Testis (tissue), 3 donors: ENCODE results near the gene ANKFY1. TPM values are rescaled to one million over a fixed set of nuclear protein-coding genes. Genes with fewer than 3 reads are reported as not detected.

Experiments
- DNase-seq: peaks from one replicate; pipeline ENCODE4 v3.0.0-alpha.2; 2019
- H3K27ac ChIP-seq, 2 donors: fragments of 200-600 bp; sonication (generic); one replicate each; pipeline ENCODE4 v1.5.1; 2019
- H3K27me3 ChIP-seq: fragments of 200-600 bp; sonication (generic); one replicate; pipeline ENCODE4 v1.5.1; 2019
- H3K36me3 ChIP-seq: fragments of 200-600 bp; sonication (generic); one replicate; pipeline ENCODE4 v1.5.1; 2017; ENCODE audit warnings: low read depth; ENCODE audit errors: missing control alignments
- H3K4me1 ChIP-seq: fragments of 200-600 bp; sonication (generic); one replicate; pipeline ENCODE4 v1.5.1; 2019
- H3K4me3 ChIP-seq, 2 donors: fragments of 200-600 bp; sonication (generic); one replicate each; pipeline ENCODE4 v1.5.1; 2017 to 2019
- H3K9me3 ChIP-seq: fragments of 200-600 bp; sonication (generic); one replicate; pipeline ENCODE4 v1.5.1; 2017
- CTCF ChIP-seq, 3 experiments: fragments of 450-650 bp in 2 of 3; fragments of 200-600 bp in 1 of 3; sonication (generic) in 1 of 3; IDR thresholded peaks; one replicate each; pipeline ENCODE4 v1.5.1; 2016 to 2019; ENCODE audit warnings: antibody characterized with exemption in 3 of 3, mild to moderate bottlenecking in 2 of 3, moderate library complexity in 1 of 3
- POLR2A ChIP-seq: fragments of 450-650 bp; IDR thresholded peaks from one replicate; pipeline ENCODE4 v1.6.1; 2017; ENCODE audit warnings: antibody characterized with exemption, mild to moderate bottlenecking, moderate library complexity
- WGBS, 2 donors: methylation state at CpG; one replicate each; pipeline ENCODE4 v1.1.5; 2018; 5-methylcytosine and 5-hydroxymethylcytosine counted together
- intact Hi-C: fragments of 100-400 bp; cut with DNase I; formaldehyde crosslinking; loops from one replicate; pipeline ENCODE4 v1.15.1; 2023; ENCODE audit warnings: low total_unique reads
- polyA plus RNA-seq: library from polyadenylated mRNA; stranded (reverse); fragments of 350-450 nt; fragmentation: Illumina TruSeq; extraction: RNeasy Lipid Tissue Mini Kit (QIAGEN cat#74804); gene quantifications from one replicate; pipeline ENCODE4 v1.2.3, GENCODE V29; 2014; ENCODE audit warnings: low read depth, low replicate concordance; ENCODE audit not compliant: insufficient read depth
- total RNA-seq, 2 donors: library from RNA; depleted of rRNA; stranded (reverse); fragments of >200 nt; gene quantifications; one replicate each; pipeline ENCODE4 v1.2.3, GENCODE V29; 2016

The ANKFY1 gene
- total and polyA plus RNA-seq, 3 donors from 2014 or later = 20.3 to 40.9 (median 34.6) TPM

DNA sequence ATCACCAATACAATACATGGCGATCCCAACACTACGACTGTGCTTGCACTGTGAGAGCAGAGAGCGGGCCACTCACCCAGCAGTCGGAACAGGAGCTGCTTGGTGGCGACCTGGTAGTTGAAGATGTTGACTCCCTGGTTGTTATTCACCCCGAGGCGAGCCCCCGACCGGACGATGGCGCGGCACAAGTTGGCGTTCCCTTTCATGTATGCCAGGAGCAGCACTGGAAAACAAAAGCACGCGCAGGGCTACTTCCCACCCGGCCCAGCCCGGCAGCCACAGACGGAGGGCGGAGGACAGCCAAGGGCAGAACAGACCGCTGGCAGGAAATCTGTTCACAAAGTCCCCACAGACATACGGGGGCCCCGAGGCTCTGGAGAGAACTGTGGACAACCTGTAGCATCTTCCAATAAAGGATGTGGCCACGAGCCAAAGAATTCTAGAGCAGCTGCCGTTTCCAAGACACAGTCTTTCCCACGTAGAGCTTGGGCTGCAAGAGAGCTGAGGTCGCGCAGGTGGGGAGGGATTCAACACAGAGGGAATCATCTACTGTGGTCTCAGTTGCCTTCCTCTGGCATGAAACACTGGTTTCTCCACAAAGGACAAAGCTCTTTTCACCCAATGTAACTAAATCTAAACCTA lies 93.0 kb downstream of the ANKFY1 start:
- no peak for TF ChIP-seq POLR2A
- TF ChIP-seq CTCF (IDR thresholded peaks at IDR 0.05) = no peak
- Histone ChIP-seq H3K27me3 (no peaks in the 10 kb centered on the region), H3K36me3 (no peaks in the 10 kb centered on the region), H3K9me3 (no peaks in the 10 kb centered on the region), H3K27ac (no peak overlapping the region), H3K4me3 (no peak overlapping the region), H3K4me1 (no peaks in the 10 kb centered on the region)
- intact Hi-C loops = no loop called here
- WGBS, 2 donors = 81 to 93% methylated on average over 21 to 27 of the region's 27 CpGs
- no peak for DNase-seq

DNA sequence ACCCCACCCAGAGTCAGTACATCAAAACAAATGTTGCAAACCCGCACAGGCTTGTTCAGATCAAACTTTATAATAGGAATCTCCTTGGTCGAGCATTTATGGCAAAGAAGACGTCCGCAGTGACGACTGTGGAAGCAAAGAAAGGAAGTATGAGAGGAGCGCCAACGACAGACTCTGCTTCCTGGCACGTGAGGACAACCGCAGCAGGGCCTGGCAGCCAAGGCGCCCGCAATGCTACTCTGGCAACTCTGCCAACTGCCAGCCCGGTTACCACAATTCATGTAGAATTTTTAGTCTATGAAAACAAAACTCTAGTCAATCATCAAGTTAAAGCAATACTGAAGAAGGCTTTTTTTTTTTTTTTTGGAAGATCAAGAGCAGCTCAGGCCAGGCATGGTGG lies 96.0 kb downstream of the ANKFY1 start:
- Histone ChIP-seq H3K4me3 (no peak overlapping the region), H3K27ac (no peak overlapping the region), H3K4me1 (no peaks in the 10 kb centered on the region), H3K9me3 (no peaks in the 10 kb centered on the region), H3K27me3 (no peaks in the 10 kb centered on the region), H3K36me3 (no peaks in the 10 kb centered on the region)
- intact Hi-C loops = no loop called here
- TF ChIP-seq CTCF (IDR thresholded peaks at IDR 0.05) (no peak), POLR2A (no peak)
- DNase-seq = no peak
- WGBS, 2 donors = 85 to 88% methylated on average over 12 of the region's 12 CpGs

GRCh38 chr17:4166419-4166818 lies 97.4 kb downstream of the ANKFY1 start:
- no peak for TF ChIP-seq CTCF (IDR thresholded peaks at IDR 0.05)
- TF ChIP-seq POLR2A = no peak
- Histone ChIP-seq H3K9me3 (no peaks in the 10 kb centered on the region), H3K36me3 (no peaks in the 10 kb centered on the region), H3K27ac (no peak overlapping the region), H3K4me3 (no peak overlapping the region), H3K4me1 (peaks cover 11% of the 10 kb centered on the region), H3K27me3 (no peaks in the 10 kb centered on the region)
- intact Hi-C loops = no loop called here
- no peak for DNase-seq
- WGBS, 2 donors = 70 to 81% methylated on average over 8 of the region's 8 CpGs

GRCh38 chr17:4165301-4166010 lies 98.3 kb downstream of the ANKFY1 start:
- Histone ChIP-seq H3K9me3 (no peaks in the 10 kb centered on the region), H3K4me1 (peaks cover 14% of the 10 kb centered on the region), H3K27ac (no peak overlapping the region), H3K36me3 (no peaks in the 10 kb centered on the region), H3K27me3 (no peaks in the 10 kb centered on the region), H3K4me3 (no peak overlapping the region)
- intact Hi-C loops = no loop called here
- TF ChIP-seq CTCF (IDR thresholded peaks at IDR 0.05) (no peak), POLR2A (no peak)
- DNase-seq = no peak
- 90 to 92% methylated on average over 10 of the region's 10 CpGs for WGBS, 2 donors
